Measurements from ENCODE around the gene CMSS1.

DNA sequence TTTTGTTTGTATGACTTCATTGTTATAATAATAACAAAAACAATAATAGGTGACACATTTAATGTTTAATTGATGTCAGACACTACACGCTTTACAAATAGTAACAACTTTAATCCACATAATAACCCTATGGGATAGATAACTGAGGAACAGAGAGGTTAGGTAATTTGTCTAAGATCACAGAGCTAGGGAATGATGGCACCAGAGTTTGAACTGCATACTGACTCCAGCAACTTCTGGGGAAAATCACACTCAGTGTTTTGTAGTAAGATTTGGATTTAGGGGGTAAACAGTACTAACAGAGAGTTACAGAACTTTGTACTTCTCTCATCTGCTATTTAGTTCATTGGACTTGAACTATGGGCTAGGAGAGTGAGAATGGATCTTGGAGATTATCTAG lies 66.0 kb downstream of the CMSS1 start:
- TF ChIP-seq, protein P1, sequence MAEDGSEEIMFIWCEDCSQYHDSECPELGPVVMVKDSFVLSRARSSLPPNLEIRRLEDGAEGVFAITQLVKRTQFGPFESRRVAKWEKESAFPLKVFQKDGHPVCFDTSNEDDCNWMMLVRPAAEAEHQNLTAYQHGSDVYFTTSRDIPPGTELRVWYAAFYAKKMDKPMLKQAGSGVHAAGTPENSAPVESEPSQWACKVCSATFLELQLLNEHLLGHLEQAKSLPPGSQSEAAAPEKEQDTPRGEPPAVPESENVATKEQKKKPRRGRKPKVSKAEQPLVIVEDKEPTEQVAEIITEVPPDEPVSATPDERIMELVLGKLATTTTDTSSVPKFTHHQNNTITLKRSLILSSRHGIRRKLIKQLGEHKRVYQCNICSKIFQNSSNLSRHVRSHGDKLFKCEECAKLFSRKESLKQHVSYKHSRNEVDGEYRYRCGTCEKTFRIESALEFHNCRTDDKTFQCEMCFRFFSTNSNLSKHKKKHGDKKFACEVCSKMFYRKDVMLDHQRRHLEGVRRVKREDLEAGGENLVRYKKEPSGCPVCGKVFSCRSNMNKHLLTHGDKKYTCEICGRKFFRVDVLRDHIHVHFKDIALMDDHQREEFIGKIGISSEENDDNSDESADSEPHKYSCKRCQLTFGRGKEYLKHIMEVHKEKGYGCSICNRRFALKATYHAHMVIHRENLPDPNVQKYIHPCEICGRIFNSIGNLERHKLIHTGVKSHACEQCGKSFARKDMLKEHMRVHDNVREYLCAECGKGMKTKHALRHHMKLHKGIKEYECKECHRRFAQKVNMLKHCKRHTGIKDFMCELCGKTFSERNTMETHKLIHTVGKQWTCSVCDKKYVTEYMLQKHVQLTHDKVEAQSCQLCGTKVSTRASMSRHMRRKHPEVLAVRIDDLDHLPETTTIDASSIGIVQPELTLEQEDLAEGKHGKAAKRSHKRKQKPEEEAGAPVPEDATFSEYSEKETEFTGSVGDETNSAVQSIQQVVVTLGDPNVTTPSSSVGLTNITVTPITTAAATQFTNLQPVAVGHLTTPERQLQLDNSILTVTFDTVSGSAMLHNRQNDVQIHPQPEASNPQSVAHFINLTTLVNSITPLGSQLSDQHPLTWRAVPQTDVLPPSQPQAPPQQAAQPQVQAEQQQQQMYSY (CRISPR knock-in tag; IDR thresholded peaks at IDR 0.05), result no peak
- TF ChIP-seq, protein P2, sequence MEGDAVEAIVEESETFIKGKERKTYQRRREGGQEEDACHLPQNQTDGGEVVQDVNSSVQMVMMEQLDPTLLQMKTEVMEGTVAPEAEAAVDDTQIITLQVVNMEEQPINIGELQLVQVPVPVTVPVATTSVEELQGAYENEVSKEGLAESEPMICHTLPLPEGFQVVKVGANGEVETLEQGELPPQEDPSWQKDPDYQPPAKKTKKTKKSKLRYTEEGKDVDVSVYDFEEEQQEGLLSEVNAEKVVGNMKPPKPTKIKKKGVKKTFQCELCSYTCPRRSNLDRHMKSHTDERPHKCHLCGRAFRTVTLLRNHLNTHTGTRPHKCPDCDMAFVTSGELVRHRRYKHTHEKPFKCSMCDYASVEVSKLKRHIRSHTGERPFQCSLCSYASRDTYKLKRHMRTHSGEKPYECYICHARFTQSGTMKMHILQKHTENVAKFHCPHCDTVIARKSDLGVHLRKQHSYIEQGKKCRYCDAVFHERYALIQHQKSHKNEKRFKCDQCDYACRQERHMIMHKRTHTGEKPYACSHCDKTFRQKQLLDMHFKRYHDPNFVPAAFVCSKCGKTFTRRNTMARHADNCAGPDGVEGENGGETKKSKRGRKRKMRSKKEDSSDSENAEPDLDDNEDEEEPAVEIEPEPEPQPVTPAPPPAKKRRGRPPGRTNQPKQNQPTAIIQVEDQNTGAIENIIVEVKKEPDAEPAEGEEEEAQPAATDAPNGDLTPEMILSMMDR (IDR thresholded peaks at IDR 0.05), result no peak
- TF ChIP-seq, protein P3, sequence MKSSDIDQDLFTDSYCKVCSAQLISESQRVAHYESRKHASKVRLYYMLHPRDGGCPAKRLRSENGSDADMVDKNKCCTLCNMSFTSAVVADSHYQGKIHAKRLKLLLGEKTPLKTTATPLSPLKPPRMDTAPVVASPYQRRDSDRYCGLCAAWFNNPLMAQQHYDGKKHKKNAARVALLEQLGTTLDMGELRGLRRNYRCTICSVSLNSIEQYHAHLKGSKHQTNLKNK (CRISPR knock-in tag; IDR thresholded peaks at IDR 0.05), result no peak
- TF ChIP-seq, protein P4, sequence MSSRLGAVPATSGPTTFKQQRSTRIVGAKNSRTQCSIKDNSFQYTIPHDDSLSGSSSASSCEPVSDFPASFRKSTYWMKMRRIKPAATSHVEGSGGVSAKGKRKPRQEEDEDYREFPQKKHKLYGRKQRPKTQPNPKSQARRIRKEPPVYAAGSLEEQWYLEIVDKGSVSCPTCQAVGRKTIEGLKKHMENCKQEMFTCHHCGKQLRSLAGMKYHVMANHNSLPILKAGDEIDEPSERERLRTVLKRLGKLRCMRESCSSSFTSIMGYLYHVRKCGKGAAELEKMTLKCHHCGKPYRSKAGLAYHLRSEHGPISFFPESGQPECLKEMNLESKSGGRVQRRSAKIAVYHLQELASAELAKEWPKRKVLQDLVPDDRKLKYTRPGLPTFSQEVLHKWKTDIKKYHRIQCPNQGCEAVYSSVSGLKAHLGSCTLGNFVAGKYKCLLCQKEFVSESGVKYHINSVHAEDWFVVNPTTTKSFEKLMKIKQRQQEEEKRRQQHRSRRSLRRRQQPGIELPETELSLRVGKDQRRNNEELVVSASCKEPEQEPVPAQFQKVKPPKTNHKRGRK (CRISPR knock-in tag; IDR thresholded peaks at IDR 0.05; ENCODE audit: borderline replicate concordance), result no peak
- no peak for TF ChIP-seq RELA (CRISPR knock-in tag; IDR thresholded peaks at IDR 0.05; ENCODE audit: borderline replicate concordance)
